ENCODE data around the gene MAD1L1. TPM values are rescaled to one million over a fixed set of nuclear protein-coding genes. Genes with fewer than 3 reads are reported as not detected.

MAD1L1 gene
- total RNA-seq, 1 donor from 2014 or later, result 56.2 TPM

GRCh38 chr7:2032030-2032875 lies 200.5 kb downstream of the MAD1L1 start:
- H3K36me3 Mint-ChIP-seq (ENCODE audit: low read depth), result peaks cover 16% of the 10 kb centered on the region
- intact Hi-C loops (cut with micrococcal nuclease), result no loop called here
- no peak overlapping the region for H3K27ac Mint-ChIP-seq
- H3K27me3 Mint-ChIP-seq (ENCODE audit: insufficient read depth), result peaks cover 5% of the 10 kb centered on the region
- peaks cover 14% of the 10 kb centered on the region for H3K4me1 Mint-ChIP-seq (ENCODE audit: low read depth)
- peaks cover 24% of the 10 kb centered on the region for H3K9me3 Mint-ChIP-seq
- no peak overlapping the region for H3K4me3 Mint-ChIP-seq
- DNase-seq (ENCODE audit: low spot score), result no peak

GRCh38 chr7:2031451-2031845 lies 201.3 kb downstream of the MAD1L1 start:
- peaks cover 30% of the 10 kb centered on the region for H3K9me3 Mint-ChIP-seq
- peaks cover 5% of the 10 kb centered on the region for H3K27me3 Mint-ChIP-seq (ENCODE audit: insufficient read depth)
- no peak overlapping the region for H3K4me3 Mint-ChIP-seq
- DNase-seq (ENCODE audit: low spot score), result no peak
- peaks cover 13% of the 10 kb centered on the region for H3K4me1 Mint-ChIP-seq (ENCODE audit: low read depth)
- H3K27ac Mint-ChIP-seq, result no peak overlapping the region
- peaks cover 16% of the 10 kb centered on the region for H3K36me3 Mint-ChIP-seq (ENCODE audit: low read depth)
- intact Hi-C loops (cut with micrococcal nuclease), result no loop called here

- peaks cover 35% of the 10 kb centered on the region for H3K9me3 Mint-ChIP-seq
- no peak overlapping the region for H3K4me3 Mint-ChIP-seq
- peak; percentile 18 for DNase-seq (ENCODE audit: low spot score)
Observed at GRCh38 chr7:2030475-2031450, 202.0 kb downstream of the MAD1L1 start.

GRCh38 chr7:2029936-2030335 lies 202.8 kb downstream of the MAD1L1 start:
- Mint-ChIP-seq H3K9me3 (peaks cover 42% of the 10 kb centered on the region), H3K4me3 (no peak overlapping the region), H3K27me3 (ENCODE audit: insufficient read depth) (peaks cover 5% of the 10 kb centered on the region), H3K4me1 (ENCODE audit: low read depth) (peaks cover 13% of the 10 kb centered on the region), H3K36me3 (ENCODE audit: low read depth) (peaks cover 18% of the 10 kb centered on the region), H3K27ac (no peak overlapping the region)
- intact Hi-C loops (cut with micrococcal nuclease), result no loop called here
- no peak for DNase-seq (ENCODE audit: low spot score)

More at GRCh38 chr7:2030475-2031450, 202.0 kb downstream of the MAD1L1 start:
- H3K27me3 Mint-ChIP-seq (ENCODE audit: insufficient read depth), result peaks cover 5% of the 10 kb centered on the region
- peaks cover 13% of the 10 kb centered on the region for H3K4me1 Mint-ChIP-seq (ENCODE audit: low read depth)
- H3K27ac Mint-ChIP-seq, result no peak overlapping the region
- intact Hi-C loops (cut with micrococcal nuclease), result no loop called here
- H3K36me3 Mint-ChIP-seq (ENCODE audit: low read depth), result peaks cover 16% of the 10 kb centered on the region

DNA sequence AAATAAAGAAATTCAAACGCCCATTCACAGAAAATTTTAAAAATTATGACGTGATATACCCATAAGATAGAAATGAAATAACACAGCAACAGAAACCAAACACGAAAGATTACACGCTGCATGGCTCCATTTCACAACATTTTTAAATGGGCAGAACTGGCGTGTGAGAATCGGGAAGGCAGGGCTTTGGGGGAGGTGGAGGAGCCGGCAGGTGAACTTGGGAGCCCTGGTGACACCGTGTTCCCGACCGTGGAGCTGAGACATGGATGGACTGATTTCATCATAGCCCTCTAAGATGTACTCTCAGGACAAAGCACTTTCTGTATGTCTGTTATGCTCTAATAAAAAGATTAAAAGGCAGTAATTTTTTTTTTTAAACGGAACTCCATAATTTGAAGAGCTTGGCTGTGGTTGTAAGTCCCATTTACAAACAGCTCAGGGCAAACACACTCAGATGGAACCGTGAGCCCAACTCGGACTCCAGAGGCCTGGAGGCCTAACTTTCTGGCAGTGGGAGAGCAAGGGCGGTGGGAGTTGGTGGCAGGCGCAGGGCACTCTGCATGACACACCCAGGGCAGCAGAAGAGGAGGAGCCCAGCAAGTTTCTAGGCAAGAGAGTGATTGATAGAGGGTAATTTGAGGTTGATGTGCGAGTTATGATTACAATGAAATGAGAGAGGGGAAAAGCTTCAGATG lies 203.4 kb downstream of the MAD1L1 start:
- Mint-ChIP-seq H3K27ac (no peak overlapping the region), H3K4me1 (ENCODE audit: low read depth) (peaks cover 13% of the 10 kb centered on the region), H3K9me3 (peaks cover 48% of the 10 kb centered on the region), H3K4me3 (no peak overlapping the region), H3K27me3 (ENCODE audit: insufficient read depth) (peaks cover 5% of the 10 kb centered on the region), H3K36me3 (ENCODE audit: low read depth) (peaks cover 18% of the 10 kb centered on the region)
- intact Hi-C loops (cut with micrococcal nuclease), result no loop called here
- no peak for DNase-seq (ENCODE audit: low spot score)

- no peak overlapping the region for H3K27ac Mint-ChIP-seq
- no peak overlapping the region for H3K4me3 Mint-ChIP-seq
- intact Hi-C loops (cut with micrococcal nuclease), result no loop called here
- H3K4me1 Mint-ChIP-seq (ENCODE audit: low read depth), result peaks cover 13% of the 10 kb centered on the region
- peaks cover 22% of the 10 kb centered on the region for H3K36me3 Mint-ChIP-seq (ENCODE audit: low read depth)
- H3K27me3 Mint-ChIP-seq (ENCODE audit: insufficient read depth), result peaks cover 5% of the 10 kb centered on the region
- H3K9me3 Mint-ChIP-seq, result peaks cover 53% of the 10 kb centered on the region
- no peak for DNase-seq (ENCODE audit: low spot score)
Observed at GRCh38 chr7:2028733-2029132, 204.0 kb downstream of the MAD1L1 start.

DNA sequence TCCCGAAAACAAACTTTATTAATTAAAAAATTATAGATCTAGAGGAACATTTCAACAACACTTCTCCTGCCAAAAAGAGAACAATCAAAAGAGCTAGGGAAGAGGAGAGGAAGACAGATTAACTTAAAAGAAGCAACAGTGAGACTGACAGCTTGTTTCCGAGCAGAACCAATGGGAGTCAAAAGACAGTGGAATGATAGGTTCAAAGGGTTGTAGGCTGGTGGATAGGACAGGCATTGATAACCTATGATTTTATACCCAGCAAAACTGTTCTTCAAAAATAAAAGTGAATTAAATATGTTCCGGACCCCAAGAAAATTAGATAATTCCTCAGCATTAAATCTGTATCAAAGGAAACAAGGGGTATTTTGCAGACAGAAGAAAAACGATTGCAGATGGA lies 207.6 kb downstream of the MAD1L1 start:
- H3K4me1 Mint-ChIP-seq (ENCODE audit: low read depth), result no peaks in the 10 kb centered on the region
- peaks cover 60% of the 10 kb centered on the region for H3K9me3 Mint-ChIP-seq
- no peak overlapping the region for H3K4me3 Mint-ChIP-seq
- H3K36me3 Mint-ChIP-seq (ENCODE audit: low read depth), result peaks cover 17% of the 10 kb centered on the region
- H3K27ac Mint-ChIP-seq, result no peak overlapping the region
- peaks cover 4% of the 10 kb centered on the region for H3K27me3 Mint-ChIP-seq (ENCODE audit: insufficient read depth)
- DNase-seq (ENCODE audit: low spot score), result no peak
- intact Hi-C loops (cut with micrococcal nuclease), result no loop called here

GRCh38 chr7:2024567-2024918 lies 208.2 kb downstream of the MAD1L1 start:
- Mint-ChIP-seq H3K4me3 (no peak overlapping the region), H3K27ac (no peak overlapping the region), H3K36me3 (ENCODE audit: low read depth) (peaks cover 15% of the 10 kb centered on the region), H3K27me3 (ENCODE audit: insufficient read depth) (peaks cover 4% of the 10 kb centered on the region), H3K9me3 (peaks cover 59% of the 10 kb centered on the region), H3K4me1 (ENCODE audit: low read depth) (peaks cover 4% of the 10 kb centered on the region)
- no peak for DNase-seq (ENCODE audit: low spot score)
- intact Hi-C loops (cut with micrococcal nuclease), result no loop called here

DNA sequence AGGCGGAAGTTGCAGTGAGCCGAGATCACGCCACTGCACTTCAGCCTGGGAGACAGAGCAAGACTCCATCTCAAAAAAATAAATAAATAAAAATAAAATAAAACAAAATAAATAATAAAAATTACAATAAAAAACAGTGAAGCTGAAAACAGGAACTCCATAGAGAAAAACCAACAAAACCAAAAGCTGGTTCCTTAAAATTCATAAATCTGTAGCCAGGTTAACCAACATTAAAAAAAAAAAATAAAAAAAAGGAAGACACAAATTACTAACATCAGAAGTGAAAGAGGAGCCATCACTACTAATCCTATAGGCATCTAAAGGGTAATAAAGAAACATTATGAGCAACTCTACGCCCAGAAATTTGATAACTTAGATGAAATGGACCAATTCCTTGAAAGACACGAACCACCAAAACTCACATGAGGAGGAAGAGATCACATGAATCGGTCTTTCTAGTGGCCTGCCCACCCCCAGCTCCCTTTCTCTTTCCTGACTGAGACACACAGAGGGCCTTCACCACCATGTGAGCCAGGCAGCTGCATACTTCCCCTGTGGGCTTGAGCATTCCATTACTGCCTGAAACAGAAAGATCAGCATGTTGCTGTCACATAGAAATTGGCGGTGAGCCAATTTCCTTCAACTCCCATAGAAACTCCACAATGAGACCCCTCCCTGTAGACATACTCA lies 208.7 kb downstream of the MAD1L1 start:
- H3K27me3 Mint-ChIP-seq (ENCODE audit: insufficient read depth), result peaks cover 4% of the 10 kb centered on the region
- no peak overlapping the region for H3K27ac Mint-ChIP-seq
- no peak for DNase-seq (ENCODE audit: low spot score)
- H3K9me3 Mint-ChIP-seq, result peaks cover 53% of the 10 kb centered on the region
- intact Hi-C loops (cut with micrococcal nuclease), result no loop called here
- peaks cover 11% of the 10 kb centered on the region for H3K36me3 Mint-ChIP-seq (ENCODE audit: low read depth)
- no peak overlapping the region for H3K4me3 Mint-ChIP-seq
- peaks cover 4% of the 10 kb centered on the region for H3K4me1 Mint-ChIP-seq (ENCODE audit: low read depth)

GRCh38 chr7:2022737-2023250 lies 210.0 kb downstream of the MAD1L1 start:
- no peak overlapping the region for H3K4me3 Mint-ChIP-seq
- peaks cover 42% of the 10 kb centered on the region for H3K9me3 Mint-ChIP-seq
- intact Hi-C loops (cut with micrococcal nuclease), result no loop called here
- H3K27ac Mint-ChIP-seq, result no peak overlapping the region
- H3K27me3 Mint-ChIP-seq (ENCODE audit: insufficient read depth), result peaks cover 4% of the 10 kb centered on the region
- DNase-seq (ENCODE audit: low spot score), result no peak
- H3K36me3 Mint-ChIP-seq (ENCODE audit: low read depth), result peaks cover 10% of the 10 kb centered on the region
- H3K4me1 Mint-ChIP-seq (ENCODE audit: low read depth), result peaks cover 4% of the 10 kb centered on the region

DNA sequence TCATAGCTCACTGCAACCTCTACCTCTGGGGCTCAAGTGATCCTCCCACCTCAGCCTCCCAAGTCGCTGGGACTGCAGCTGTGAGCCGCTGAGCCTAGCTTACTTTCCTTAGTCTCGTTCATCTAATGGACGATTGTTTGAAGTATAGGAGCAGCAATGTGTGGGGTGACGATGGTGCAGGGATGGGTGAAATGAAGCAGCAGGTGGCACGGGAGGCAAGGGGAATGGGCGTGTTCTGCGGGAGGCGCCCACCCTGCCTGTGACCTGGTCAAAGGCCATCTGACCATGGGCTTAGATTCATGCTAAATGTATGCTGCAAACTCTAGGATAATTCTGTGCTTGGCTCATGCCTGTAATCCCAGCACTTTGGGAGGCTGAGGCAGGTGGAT lies 210.7 kb downstream of the MAD1L1 start:
- no peak for DNase-seq (ENCODE audit: low spot score)
- H3K9me3 Mint-ChIP-seq, result peaks cover 35% of the 10 kb centered on the region
- H3K27ac Mint-ChIP-seq, result no peak overlapping the region
- peaks cover 6% of the 10 kb centered on the region for H3K36me3 Mint-ChIP-seq (ENCODE audit: low read depth)
- H3K4me1 Mint-ChIP-seq (ENCODE audit: low read depth), result peaks cover 4% of the 10 kb centered on the region
- intact Hi-C loops (cut with micrococcal nuclease), result no loop called here
- H3K27me3 Mint-ChIP-seq (ENCODE audit: insufficient read depth), result peaks cover 2% of the 10 kb centered on the region
- no peak overlapping the region for H3K4me3 Mint-ChIP-seq
